Astrocyte of the spinal cord (primary cell): Measurements from ENCODE around the gene PABPC3.

Experiments
- DNase-seq: peaks from one replicate; pipeline ENCODE4 v3.0.0; 2011; ENCODE audit warnings: low read depth, low spot score
- H3K4me3 ChIP-seq: 2 replicates; pipeline ENCODE4 v1.5.1; 2011; ENCODE audit warnings: low read depth, mild to moderate bottlenecking, low read length, moderate library complexity
- in situ Hi-C: cut with HindIII; loops from 2 replicates; pipeline ENCODE4 v1.10.0; 2017; ENCODE audit warnings: low sequenced_read_pairs
- TF ChIP-seq, protein P1 (sequence below): IDR thresholded peaks from 2 replicates; pipeline ENCODE4 v1.5.1; 2012; ENCODE audit warnings: low read depth, mild to moderate bottlenecking, low read length, inconsistent platforms

The PABPC3 gene

DNA sequence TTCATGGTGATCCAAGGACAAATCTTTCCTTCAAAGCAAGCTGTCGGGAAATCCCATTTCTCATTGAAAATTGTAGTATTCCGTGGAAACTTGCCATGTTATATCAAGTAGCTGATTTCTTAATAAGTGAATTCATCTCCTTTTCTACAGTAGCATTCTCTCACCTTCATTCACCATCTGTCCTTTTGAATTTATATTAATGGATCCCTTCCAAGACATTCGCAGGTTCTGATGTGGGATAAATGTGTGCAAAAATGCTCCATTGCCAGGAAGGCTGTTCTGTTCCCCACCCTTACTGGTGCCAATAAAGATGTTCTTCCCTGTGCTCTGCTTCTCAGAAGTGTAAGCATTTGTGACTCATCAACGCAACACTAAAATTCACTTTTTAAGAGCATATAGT lies 40.0 kb downstream of the PABPC3 start:
- in situ Hi-C loops: no loop called here
- no peak for DNase-seq
- TF ChIP-seq, protein P1, sequence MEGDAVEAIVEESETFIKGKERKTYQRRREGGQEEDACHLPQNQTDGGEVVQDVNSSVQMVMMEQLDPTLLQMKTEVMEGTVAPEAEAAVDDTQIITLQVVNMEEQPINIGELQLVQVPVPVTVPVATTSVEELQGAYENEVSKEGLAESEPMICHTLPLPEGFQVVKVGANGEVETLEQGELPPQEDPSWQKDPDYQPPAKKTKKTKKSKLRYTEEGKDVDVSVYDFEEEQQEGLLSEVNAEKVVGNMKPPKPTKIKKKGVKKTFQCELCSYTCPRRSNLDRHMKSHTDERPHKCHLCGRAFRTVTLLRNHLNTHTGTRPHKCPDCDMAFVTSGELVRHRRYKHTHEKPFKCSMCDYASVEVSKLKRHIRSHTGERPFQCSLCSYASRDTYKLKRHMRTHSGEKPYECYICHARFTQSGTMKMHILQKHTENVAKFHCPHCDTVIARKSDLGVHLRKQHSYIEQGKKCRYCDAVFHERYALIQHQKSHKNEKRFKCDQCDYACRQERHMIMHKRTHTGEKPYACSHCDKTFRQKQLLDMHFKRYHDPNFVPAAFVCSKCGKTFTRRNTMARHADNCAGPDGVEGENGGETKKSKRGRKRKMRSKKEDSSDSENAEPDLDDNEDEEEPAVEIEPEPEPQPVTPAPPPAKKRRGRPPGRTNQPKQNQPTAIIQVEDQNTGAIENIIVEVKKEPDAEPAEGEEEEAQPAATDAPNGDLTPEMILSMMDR: no peak
- no peak overlapping the region for H3K4me3 ChIP-seq

DNA sequence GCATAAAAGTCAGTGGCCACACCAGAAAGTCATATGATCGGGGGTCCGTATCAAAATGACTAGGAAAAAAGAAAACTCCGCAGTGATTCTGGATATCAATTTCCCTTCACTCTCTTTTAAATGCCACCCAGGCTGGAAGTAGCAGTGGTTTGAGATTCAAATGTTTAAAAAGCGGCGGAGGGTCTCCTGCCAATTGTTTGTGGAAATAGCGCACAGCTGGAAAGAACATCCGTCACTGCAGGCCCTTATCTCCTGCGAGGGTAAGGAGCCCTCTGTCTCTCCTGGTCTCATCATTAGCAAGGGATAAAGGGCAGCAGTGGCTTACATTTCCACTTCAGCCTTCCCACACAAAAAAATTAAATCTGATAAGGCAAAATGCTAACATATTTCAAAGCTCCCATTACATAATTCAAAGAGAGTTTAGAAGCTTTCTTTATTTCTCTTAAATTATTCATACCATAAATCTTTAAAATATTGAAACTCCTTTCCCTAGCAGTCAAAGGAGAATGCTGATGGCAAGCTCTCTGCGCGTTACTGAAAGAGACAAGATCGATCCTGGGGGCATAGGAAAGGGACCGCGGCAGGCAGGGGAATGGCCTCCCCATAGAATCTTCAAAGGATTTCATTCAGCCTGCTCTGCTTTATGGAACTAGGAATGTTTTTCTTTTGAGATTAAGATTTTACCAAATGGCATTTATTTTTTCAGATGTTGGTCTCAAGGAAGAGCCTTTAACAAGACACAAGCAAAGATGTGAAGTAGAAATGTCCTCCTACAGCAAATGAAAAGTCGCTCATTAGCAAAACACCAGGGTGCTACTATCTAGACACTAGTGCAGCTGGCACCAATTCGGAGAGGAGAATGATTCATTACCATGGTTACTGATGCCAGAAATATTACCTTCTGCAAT lies 41.2 kb downstream of the PABPC3 start:
- no peak for DNase-seq
- in situ Hi-C loops: no loop called here
- TF ChIP-seq, protein P1: no peak
- H3K4me3 ChIP-seq: no peak overlapping the region

DNA sequence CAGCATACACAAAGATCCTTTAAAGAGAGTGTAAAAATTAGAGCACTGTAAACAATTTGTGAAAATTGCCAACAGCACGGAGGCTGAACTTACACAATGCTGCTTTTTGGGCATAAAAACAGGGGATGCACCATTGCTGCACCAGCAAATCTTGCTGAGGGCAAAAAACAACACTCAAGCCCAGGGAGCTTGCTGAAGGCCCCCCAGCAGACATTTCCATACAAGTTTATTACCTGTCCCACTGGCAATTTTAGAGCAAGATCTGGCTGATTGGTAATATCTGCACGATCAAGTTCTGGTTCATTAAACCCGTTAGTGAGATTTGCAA lies 41.8 kb downstream of the PABPC3 start:
- no peak for DNase-seq
- TF ChIP-seq, protein P1: no peak
- no peak overlapping the region for H3K4me3 ChIP-seq
- in situ Hi-C loops: no loop called here

DNA sequence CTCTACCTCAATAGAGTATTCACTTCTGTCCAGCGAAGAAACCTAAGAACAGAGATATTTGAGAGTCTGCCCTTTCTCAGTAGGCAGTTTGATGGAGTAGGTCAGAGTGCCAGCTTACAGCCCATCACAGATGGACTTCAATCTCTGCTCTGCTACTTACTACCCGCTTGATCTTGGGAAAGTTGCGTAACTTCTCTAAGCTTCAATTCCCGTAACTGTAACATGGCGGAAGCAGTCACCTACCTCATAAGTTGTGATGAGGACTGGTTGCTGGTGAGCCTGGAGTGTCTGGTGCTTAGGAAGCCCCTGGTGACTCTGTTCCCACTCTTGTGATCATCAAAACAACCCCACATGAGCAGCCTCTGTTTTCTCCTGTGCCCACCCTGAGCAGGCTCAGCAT lies 45.1 kb downstream of the PABPC3 start:
- no peak for DNase-seq
- in situ Hi-C loops: no loop called here
- TF ChIP-seq, protein P1: no peak
- H3K4me3 ChIP-seq: no peak overlapping the region

DNA sequence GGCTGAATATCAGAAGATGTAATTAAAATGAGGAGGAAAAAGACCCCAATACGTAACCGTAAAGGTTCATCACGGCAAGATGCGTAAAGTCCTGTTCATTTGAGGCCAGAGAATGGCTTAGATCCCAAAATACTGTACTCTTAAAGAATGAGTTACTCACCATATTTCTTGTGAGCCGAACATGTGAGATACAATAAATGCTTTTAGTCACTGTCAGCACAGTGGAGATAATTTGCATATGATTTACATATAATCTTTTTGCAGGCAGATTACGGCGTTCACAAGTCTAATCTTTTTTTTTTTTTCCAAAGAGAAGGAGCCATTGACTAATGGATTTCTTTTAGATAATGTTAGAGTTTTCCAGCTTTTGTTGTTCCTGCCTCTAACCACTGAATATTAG lies 47.8 kb downstream of the PABPC3 start:
- no peak for DNase-seq

DNA sequence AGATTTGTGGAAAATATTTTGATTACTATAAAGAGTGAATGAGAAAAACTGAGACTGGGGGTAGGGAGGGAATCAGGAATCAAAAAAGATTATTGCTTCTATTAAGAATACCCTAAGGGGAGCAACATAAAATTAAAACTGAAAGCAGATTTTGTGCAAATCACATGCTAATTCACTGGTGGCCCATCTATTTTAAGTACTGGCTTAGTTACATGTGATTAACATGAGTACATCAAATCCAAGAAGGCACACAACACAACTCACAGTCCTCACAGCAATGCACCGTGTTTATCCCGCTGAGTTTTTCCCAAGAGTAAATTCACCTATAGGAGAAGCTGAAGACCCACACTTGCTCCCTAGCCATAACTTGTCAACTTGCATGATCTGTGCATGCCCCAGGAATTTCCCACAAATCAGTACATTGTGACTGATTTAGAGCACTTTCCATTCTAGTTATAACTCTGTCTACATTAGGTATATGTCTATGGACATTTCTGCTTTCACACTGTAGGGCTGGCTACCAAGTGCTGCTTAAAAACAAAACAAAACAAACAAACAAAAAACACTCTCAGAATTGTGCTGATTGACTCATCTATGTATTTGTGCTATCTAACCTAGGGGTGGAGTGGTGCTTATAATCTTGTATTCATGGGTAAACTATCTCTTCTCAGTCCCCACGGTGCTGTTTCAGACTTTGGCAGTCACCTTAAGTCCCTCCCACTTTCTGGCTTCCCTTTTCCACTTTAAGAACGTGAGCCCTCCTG lies 51.9 kb downstream of the PABPC3 start:
- H3K4me3 ChIP-seq: no peak overlapping the region
- in situ Hi-C loops: no loop called here
- TF ChIP-seq, protein P1: no peak
- no peak for DNase-seq

More for the DNA sequence above, 47.8 kb downstream of the PABPC3 start:
- H3K4me3 ChIP-seq: no peak overlapping the region
- TF ChIP-seq, protein P1: no peak
- in situ Hi-C loops: no loop called here
